22Rv1 (cell line): ENCODE measurements around the gene STK10.

ENCODE experiments used
- ZFX ChIP-seq: fragments of 450-650 bp; IDR thresholded peaks from 2 replicates; pipeline ENCODE4 v1.6.1; 2017; ENCODE audit warnings: antibody characterized with exemption, borderline replicate concordance
- TF ChIP-seq, protein P1 (sequence below): fragments of 450-650 bp; IDR thresholded peaks from 2 replicates; pipeline ENCODE4 v1.5.1; 2017; ENCODE audit warnings: mild to moderate bottlenecking

DNA sequence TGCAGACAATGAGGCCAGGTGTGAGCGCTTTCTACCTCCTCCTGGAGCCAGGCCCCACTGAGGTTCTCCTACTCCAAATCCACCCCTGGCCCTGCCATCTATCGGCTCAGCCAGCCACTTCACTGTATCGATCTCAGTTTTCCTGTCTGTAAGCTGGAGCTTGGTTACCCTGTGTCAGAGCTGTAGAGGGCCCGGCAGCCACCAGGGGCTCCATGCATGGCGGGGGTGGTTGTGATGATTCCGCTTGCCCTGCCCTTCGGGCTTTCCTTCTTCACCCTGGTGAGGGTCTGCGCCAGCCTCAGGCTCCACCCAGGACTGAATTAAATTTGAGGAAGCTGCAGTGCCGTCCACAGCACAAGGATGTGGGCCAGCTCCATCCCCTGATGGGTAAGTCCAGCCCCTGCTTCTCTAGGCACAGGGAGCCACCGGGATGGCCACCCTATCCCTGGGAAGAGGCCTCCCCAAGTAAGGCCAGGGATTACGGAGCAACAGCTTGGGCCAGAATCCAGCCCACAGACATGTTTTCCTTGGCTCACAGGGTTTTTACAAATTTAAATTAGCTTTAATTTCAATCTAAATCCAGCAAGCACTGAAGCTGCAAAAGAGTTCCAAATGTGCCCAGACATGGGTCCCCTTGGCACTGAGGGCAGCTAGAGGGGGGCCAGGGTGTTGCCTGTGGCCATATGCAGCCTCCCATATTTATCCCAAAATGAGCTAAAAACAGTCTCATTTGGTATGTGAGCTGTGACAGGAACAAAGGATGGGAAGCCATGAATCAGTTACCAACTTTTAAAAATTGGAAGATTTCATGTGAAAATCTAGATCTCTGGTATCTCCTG, 92.4 kb downstream of the STK10 start:
- TF ChIP-seq, protein P1, sequence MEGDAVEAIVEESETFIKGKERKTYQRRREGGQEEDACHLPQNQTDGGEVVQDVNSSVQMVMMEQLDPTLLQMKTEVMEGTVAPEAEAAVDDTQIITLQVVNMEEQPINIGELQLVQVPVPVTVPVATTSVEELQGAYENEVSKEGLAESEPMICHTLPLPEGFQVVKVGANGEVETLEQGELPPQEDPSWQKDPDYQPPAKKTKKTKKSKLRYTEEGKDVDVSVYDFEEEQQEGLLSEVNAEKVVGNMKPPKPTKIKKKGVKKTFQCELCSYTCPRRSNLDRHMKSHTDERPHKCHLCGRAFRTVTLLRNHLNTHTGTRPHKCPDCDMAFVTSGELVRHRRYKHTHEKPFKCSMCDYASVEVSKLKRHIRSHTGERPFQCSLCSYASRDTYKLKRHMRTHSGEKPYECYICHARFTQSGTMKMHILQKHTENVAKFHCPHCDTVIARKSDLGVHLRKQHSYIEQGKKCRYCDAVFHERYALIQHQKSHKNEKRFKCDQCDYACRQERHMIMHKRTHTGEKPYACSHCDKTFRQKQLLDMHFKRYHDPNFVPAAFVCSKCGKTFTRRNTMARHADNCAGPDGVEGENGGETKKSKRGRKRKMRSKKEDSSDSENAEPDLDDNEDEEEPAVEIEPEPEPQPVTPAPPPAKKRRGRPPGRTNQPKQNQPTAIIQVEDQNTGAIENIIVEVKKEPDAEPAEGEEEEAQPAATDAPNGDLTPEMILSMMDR, result no peak
- TF ChIP-seq ZFX, result no peak
